Vagina (tissue), 2 donors: Measurements from ENCODE around the gene TGDS.

Source experiments
- CTCF ChIP-seq, 3 experiments: fragments of 450-650 bp in 2 of 3; fragments of 200-600 bp in 1 of 3; sonication (generic) in 1 of 3; IDR thresholded peaks; one replicate each; pipeline ENCODE4 v1.5.1; 2017 to 2019; ENCODE audit warnings: antibody characterized with exemption in 3 of 3, mild to moderate bottlenecking in 2 of 3, moderate library complexity in 2 of 3
- POLR2A ChIP-seq, 2 donors: fragments of 450-650 bp; IDR thresholded peaks; one replicate each; pipeline ENCODE4 v1.6.1; 2017; ENCODE audit warnings: antibody characterized with exemption in 2 of 2, mild to moderate bottlenecking in 2 of 2, moderate library complexity in 2 of 2

DNA sequence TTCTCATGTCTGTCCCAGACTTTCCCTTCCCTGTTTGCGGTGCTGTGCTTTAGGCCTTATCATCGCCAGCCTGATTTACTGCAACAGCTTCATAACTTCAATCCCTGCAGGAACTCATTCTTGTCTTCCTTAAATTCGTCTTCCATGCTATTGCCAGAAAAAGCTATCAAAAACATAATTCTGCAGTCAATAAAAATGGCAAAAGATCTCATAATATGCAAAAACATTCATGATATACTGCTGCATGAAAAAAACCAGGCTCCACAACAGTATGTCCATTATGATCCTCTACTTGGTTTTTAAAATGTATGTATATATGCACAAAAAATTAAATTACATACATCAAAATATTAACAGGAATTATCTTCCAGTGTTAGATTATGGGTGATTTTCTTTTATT, 28.4 kb downstream of the TGDS start:
- TF ChIP-seq CTCF (IDR thresholded peaks at IDR 0.05) (no peak), POLR2A (IDR thresholded peaks at IDR 0.05) (no peak)
